ENCODE data around the gene CDK15.
"Not testable (repeated sequence)": the region's sequence is repeated elsewhere in the genome, so short reads cannot be mapped to it uniquely, and the experiment has no call there.

The CDK15 gene

DNA sequence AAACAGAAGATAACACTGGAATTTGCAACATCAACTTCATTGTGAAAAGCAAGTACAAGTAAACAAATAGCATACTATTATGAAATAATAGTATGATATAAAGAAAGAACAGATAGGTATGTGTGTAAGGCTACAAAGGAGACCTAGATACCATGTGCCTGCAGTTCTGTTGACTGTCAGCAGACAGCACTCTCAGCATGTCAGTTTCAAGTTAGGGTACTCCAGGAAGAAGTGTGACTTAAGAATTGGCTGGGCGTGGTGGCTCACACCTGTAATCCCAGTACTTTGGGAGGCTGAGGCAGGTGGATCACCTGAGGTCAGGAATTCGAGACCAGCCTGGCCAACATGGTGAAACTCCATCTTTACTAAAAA lies 7.4 kb upstream of the CDK15 start:
- H3K9me3 ChIP-seq (ENCODE audit: control insufficient read depth, low read length); H3K4me3 ChIP-seq (ENCODE audit: insufficient read depth, low read depth, low read length); H3K4me1 ChIP-seq (ENCODE audit: control insufficient read depth, insufficient read depth, low read length); H3K27ac ChIP-seq (ENCODE audit: insufficient read depth, low read depth, low read length, poor library complexity, severe bottlenecking); H3K27me3 ChIP-seq (ENCODE audit: control insufficient read depth, insufficient read depth, low read length, poor library complexity, severe bottlenecking); H3K36me3 ChIP-seq (ENCODE audit: control insufficient read depth, insufficient read depth, low read length): not testable (repeated sequence)
- 81 to 91% methylated on average over 2 of the region's 2 CpGs for WGBS, 2 experiments

DNA sequence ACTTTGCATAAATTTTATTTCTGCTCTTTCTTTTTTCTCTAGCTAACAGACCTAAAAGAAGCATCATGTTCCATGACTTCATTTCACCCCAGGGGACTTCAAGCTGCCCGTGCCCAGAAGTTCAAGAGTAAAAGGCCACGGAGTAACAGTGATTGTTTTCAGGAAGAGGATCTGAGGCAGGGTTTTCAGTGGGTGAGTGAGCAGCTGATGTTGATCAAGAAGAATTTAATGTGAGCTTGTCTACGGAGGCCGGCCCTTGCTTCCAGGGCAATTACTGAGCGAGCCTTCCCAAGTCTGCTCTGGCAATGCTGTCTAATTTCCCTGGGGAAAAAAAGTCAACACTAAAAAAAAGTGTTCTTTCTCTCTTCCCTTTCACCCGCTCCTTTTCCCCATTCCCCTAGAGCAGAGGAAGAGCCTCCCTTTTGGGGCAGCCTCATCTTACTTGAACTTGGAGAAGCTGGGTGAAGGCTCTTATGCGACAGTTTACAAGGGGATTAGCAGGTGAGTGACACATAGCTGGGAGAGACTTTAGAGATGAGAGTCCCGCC lies 1.2 kb downstream of the CDK15 start:
- peaks cover 3% of the 10 kb centered on the region for H3K27me3 ChIP-seq (ENCODE audit: control insufficient read depth, insufficient read depth, low read length, poor library complexity, severe bottlenecking)
- 64% methylated on average over 8 of the region's 8 CpGs for WGBS, 2 experiments
- no peaks in the 10 kb centered on the region for H3K9me3 ChIP-seq (ENCODE audit: control insufficient read depth, low read length)
- H3K4me1 ChIP-seq (ENCODE audit: control insufficient read depth, insufficient read depth, low read length): peaks cover 12% of the 10 kb centered on the region
- H3K36me3 ChIP-seq (ENCODE audit: control insufficient read depth, insufficient read depth, low read length): no peaks in the 10 kb centered on the region
- H3K4me3 ChIP-seq (ENCODE audit: insufficient read depth, low read depth, low read length): no peak overlapping the region
- H3K27ac ChIP-seq (ENCODE audit: insufficient read depth, low read depth, low read length, poor library complexity, severe bottlenecking): no peak overlapping the region

DNA sequence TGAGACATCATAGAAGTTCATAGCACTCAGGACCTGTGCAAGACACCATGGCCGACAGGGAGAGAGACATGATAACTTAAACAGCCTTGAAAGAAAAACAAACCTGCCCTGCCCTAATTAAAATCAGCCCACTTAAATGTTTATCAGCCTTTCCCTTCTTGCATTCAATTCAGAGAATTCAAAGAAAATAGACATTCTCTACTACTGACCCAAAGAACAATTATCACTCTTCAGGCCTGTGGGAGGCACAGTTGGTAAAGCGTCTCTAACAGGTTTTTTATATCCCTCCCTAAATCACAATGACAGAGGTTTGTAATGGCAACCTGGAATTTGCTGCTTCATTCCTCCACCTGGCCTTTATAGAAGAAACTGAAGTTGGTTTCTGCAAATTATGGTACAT lies 1.7 kb downstream of the CDK15 start:
- 65 to 75% methylated on average over 2 of the region's 2 CpGs for WGBS, 2 experiments
- H3K27ac ChIP-seq (ENCODE audit: insufficient read depth, low read depth, low read length, poor library complexity, severe bottlenecking): no peak overlapping the region
- H3K4me3 ChIP-seq (ENCODE audit: insufficient read depth, low read depth, low read length): no peak overlapping the region
- H3K27me3 ChIP-seq (ENCODE audit: control insufficient read depth, insufficient read depth, low read length, poor library complexity, severe bottlenecking): peaks cover 3% of the 10 kb centered on the region
- H3K4me1 ChIP-seq (ENCODE audit: control insufficient read depth, insufficient read depth, low read length): peaks cover 12% of the 10 kb centered on the region
- H3K9me3 ChIP-seq (ENCODE audit: control insufficient read depth, low read length): no peaks in the 10 kb centered on the region
- no peaks in the 10 kb centered on the region for H3K36me3 ChIP-seq (ENCODE audit: control insufficient read depth, insufficient read depth, low read length)

DNA sequence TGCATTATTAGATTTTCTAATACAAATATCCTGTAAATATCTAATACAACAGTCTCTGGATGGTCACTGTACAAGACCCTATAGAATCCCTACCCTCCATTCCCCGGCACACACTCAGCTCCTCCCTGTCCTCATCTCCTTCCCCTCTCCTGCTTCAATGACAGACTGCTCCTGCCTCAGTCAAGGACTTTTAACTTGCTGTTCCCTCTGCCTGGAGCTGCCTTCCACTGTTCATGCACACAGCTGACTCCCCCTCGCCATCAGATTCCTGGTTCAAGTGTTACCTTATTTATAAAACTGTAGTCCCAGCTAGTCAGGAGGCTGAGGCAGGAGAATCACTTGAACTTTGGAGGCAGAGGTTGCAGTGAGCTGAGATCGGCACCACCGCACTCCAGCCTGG lies 3.3 kb downstream of the CDK15 start:
- WGBS, 2 experiments: 80 to 84% methylated on average over 4 of the region's 4 CpGs
- peaks cover 12% of the 10 kb centered on the region for H3K4me1 ChIP-seq (ENCODE audit: control insufficient read depth, insufficient read depth, low read length)
- no peaks in the 10 kb centered on the region for H3K36me3 ChIP-seq (ENCODE audit: control insufficient read depth, insufficient read depth, low read length)
- H3K27me3 ChIP-seq (ENCODE audit: control insufficient read depth, insufficient read depth, low read length, poor library complexity, severe bottlenecking): peaks cover 3% of the 10 kb centered on the region
- H3K4me3 ChIP-seq (ENCODE audit: insufficient read depth, low read depth, low read length): no peak overlapping the region
- H3K9me3 ChIP-seq (ENCODE audit: control insufficient read depth, low read length): no peaks in the 10 kb centered on the region
- H3K27ac ChIP-seq (ENCODE audit: insufficient read depth, low read depth, low read length, poor library complexity, severe bottlenecking): no peak overlapping the region

DNA sequence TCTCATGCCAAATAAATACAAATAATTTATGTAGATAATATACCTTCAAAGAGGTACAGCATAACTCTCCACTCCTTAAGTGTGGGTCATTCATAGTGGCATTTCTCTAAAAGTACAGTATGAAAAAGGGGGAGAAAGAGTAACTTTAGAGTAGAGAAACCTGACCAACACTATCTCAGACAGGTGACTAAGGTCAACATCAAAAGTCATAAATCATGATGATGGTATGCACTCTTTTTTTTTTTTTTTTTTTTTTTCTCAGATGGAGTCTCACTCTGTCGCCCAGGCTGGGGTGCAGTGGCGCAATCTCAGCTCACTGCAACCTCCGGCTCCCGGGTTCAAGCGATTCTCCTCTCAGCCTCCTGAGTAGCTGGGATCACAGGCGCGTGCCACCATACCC lies 4.3 kb downstream of the CDK15 start:
- peaks cover 12% of the 10 kb centered on the region for H3K4me1 ChIP-seq (ENCODE audit: control insufficient read depth, insufficient read depth, low read length)
- not testable (repeated sequence) for H3K4me3 ChIP-seq (ENCODE audit: insufficient read depth, low read depth, low read length); H3K27me3 ChIP-seq (ENCODE audit: control insufficient read depth, insufficient read depth, low read length, poor library complexity, severe bottlenecking); H3K9me3 ChIP-seq (ENCODE audit: control insufficient read depth, low read length); H3K27ac ChIP-seq (ENCODE audit: insufficient read depth, low read depth, low read length, poor library complexity, severe bottlenecking); H3K36me3 ChIP-seq (ENCODE audit: control insufficient read depth, insufficient read depth, low read length)
- WGBS, 2 experiments: 92 to 95% methylated on average over 7 of the region's 7 CpGs

DNA sequence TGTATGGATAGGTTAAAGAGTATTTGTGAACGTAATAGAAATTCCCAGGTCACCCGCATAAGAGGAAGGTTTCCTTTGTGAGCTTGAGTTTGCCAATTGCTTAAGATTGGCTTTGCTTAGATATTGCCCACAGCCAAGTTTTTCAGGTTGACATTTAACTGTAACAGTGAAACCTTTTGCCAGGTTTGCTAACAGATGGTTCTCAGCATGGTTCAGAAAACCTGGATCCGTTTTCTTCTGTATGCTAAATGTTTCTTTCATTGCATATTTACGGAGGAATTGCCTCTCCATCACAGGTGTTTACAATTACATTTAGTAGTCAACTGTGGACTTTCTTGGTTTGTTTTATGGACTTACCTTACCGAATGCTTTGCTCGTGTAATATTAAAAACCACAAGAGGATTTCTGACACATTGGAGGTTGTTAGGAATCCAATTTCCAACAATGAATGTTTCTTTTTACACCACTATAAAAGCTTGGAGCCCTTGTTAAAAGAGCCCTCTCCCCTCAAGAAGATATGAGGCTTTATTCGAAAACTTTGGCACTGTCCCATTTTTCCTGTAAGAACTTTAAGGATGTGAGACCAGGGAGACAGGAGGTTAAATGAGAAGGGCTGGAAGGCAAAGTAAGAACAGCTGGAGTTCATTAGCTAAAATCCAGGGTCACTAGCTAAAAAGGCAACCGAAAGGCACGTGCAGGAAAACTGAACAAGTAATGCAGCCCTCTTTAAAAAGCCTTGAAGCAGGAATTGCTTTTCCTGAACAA lies 7.8 kb downstream of the CDK15 start:
- Histone ChIP-seq H3K27ac (ENCODE audit: insufficient read depth, low read depth, low read length, poor library complexity, severe bottlenecking) (no peak overlapping the region), H3K4me1 (ENCODE audit: control insufficient read depth, insufficient read depth, low read length) (no peaks in the 10 kb centered on the region), H3K4me3 (ENCODE audit: insufficient read depth, low read depth, low read length) (no peak overlapping the region), H3K27me3 (ENCODE audit: control insufficient read depth, insufficient read depth, low read length, poor library complexity, severe bottlenecking) (no peaks in the 10 kb centered on the region), H3K9me3 (ENCODE audit: control insufficient read depth, low read length) (no peaks in the 10 kb centered on the region), H3K36me3 (ENCODE audit: control insufficient read depth, insufficient read depth, low read length) (no peaks in the 10 kb centered on the region)
- 88 to 96% methylated on average over 9 of the region's 9 CpGs for WGBS, 2 experiments

DNA sequence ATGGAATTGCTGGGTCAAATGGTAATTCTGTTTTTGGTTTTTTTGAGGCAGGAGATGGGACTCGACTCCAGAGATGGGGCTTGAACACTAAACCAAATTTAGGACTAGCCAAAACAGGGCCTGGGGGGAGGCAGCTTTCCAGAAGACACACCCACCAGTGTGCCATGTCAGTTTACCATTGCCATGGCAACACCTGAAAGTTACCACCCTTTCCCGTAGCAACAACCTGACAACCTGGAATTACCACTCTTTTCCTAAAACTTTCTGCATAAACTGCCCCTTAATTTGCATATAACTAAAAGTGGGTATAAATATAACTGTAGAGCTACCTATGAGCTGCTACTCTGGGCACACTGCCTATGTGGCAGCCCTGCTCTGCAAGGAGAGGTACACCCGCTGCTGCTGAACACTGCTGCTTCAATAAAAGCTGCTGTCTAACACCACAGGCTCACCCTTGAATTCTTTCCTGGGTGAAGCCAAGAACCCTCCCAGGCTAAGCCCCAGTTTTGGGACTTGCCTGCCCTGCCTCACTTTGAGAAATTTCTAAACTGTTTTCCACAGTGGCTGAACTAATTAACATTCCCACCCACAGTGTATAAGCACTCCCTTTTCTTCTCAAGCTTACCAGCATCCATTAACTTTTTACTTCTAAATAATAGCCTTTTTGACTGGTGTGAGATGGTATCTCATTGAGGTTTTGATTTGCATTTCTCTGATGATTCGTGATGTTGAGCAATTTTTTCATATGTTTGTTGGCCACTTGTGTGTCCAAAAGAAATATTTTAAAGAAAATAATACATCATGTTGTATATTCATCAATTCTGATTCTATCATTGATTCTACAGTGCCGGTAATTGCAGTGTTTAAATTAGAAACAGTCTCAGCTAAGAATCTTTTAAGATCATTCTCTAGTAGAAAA lies 10.6 kb downstream of the CDK15 start:
- Histone ChIP-seq H3K4me3 (ENCODE audit: insufficient read depth, low read depth, low read length) (no peak overlapping the region), H3K27ac (ENCODE audit: insufficient read depth, low read depth, low read length, poor library complexity, severe bottlenecking) (no peak overlapping the region), H3K4me1 (ENCODE audit: control insufficient read depth, insufficient read depth, low read length) (no peaks in the 10 kb centered on the region), H3K36me3 (ENCODE audit: control insufficient read depth, insufficient read depth, low read length) (no peaks in the 10 kb centered on the region), H3K9me3 (ENCODE audit: control insufficient read depth, low read length) (no peaks in the 10 kb centered on the region), H3K27me3 (ENCODE audit: control insufficient read depth, insufficient read depth, low read length, poor library complexity, severe bottlenecking) (no peaks in the 10 kb centered on the region)
- 89 to 97% methylated on average over 3 to 4 of the region's 5 CpGs for WGBS, 2 experiments

DNA sequence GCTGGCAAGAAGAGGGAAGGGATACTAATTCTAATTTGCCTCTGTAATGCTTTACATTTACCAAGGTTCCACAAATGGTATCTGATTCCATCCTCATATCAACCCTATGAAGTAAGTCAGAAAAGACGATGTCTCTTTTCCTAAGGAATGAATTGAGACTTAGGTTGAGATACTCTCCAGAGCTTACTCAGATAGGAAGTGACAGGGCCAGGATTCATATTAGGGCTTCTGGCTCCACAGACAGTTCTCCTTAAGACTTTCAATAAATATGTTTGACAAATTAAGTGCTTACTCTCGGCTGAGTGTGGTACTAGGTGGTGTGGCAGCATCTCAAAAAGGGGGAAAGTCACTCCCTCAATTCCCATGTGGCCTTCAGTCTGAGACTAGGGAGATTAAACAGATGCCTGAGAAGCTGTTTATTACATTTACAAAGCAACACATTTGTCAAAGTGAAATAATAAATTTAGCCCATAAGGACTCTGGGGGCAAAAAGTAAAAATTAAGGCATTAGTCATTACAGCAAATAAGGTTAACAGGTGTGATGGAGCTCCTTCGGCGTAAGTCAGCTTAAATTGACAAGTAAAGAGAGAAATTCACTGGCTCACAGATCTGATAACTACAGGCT lies 14.2 kb downstream of the CDK15 start:
- Histone ChIP-seq H3K27ac (ENCODE audit: insufficient read depth, low read depth, low read length, poor library complexity, severe bottlenecking) (no peak overlapping the region), H3K27me3 (ENCODE audit: control insufficient read depth, insufficient read depth, low read length, poor library complexity, severe bottlenecking) (no peaks in the 10 kb centered on the region), H3K9me3 (ENCODE audit: control insufficient read depth, low read length) (no peaks in the 10 kb centered on the region), H3K36me3 (ENCODE audit: control insufficient read depth, insufficient read depth, low read length) (no peaks in the 10 kb centered on the region), H3K4me1 (ENCODE audit: control insufficient read depth, insufficient read depth, low read length) (no peaks in the 10 kb centered on the region), H3K4me3 (ENCODE audit: insufficient read depth, low read depth, low read length) (no peak overlapping the region)
- WGBS, 2 experiments: 93 to 94% methylated on average over 4 of the region's 4 CpGs

DNA sequence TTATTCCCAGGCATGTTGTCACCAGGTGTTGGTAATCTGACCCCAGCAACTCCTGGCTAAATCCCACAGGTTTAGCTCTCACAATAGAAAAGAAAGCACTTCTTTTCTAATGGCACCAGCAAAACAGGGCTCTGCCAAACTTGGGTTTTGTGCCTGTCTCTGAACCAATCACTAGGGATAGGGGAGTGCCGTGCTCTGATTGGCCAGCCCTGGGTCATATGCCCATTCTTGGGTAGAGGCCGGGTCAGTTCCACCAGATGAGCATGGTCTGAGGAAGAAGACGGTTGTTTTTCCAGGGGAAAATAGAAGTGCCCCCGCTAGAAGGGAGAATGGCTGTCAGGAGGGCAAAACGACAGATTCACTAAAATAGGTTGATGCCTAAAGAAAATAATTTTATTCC lies 14.7 kb downstream of the CDK15 start:
- Histone ChIP-seq H3K4me1 (ENCODE audit: control insufficient read depth, insufficient read depth, low read length) (no peaks in the 10 kb centered on the region), H3K4me3 (ENCODE audit: insufficient read depth, low read depth, low read length) (no peak overlapping the region), H3K9me3 (ENCODE audit: control insufficient read depth, low read length) (no peaks in the 10 kb centered on the region), H3K27me3 (ENCODE audit: control insufficient read depth, insufficient read depth, low read length, poor library complexity, severe bottlenecking) (no peaks in the 10 kb centered on the region), H3K27ac (ENCODE audit: insufficient read depth, low read depth, low read length, poor library complexity, severe bottlenecking) (no peak overlapping the region), H3K36me3 (ENCODE audit: control insufficient read depth, insufficient read depth, low read length) (no peaks in the 10 kb centered on the region)
- WGBS, 2 experiments: 91 to 96% methylated on average over 5 of the region's 5 CpGs

DNA sequence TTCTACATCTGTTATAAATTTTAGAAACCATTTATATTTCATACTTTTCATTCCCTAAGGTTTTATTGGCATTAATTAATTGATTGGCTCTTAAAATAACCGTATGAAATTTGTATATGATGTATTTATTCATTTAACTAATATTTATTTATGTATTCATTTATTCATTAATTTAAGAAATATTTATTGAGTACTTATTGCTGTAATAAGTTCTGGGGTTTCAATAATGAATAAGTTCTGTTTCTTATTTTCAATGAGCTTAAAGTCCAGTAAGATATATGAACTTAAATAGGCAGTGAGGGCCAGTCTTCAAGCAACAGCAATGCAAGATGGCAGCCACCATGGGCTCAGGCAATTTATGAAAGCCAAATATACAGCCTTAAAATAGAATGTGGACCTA lies 17.9 kb downstream of the CDK15 start:
- Histone ChIP-seq H3K4me3 (ENCODE audit: insufficient read depth, low read depth, low read length) (no peak overlapping the region), H3K4me1 (ENCODE audit: control insufficient read depth, insufficient read depth, low read length) (no peaks in the 10 kb centered on the region), H3K9me3 (ENCODE audit: control insufficient read depth, low read length) (no peaks in the 10 kb centered on the region), H3K27me3 (ENCODE audit: control insufficient read depth, insufficient read depth, low read length, poor library complexity, severe bottlenecking) (no peaks in the 10 kb centered on the region), H3K36me3 (ENCODE audit: control insufficient read depth, insufficient read depth, low read length) (no peaks in the 10 kb centered on the region), H3K27ac (ENCODE audit: insufficient read depth, low read depth, low read length, poor library complexity, severe bottlenecking) (no peak overlapping the region)
- WGBS, 2 experiments: no CpG with 5 or more reads among the region's 1 CpG

Data from ectodermal cell (in vitro differentiated cells).